DND-41 (cell line): Measurements from ENCODE around the gene APEH.
"Not testable (repeated sequence)": the region's sequence is repeated elsewhere in the genome, so short reads cannot be mapped to it uniquely, and the experiment has no call there.

Experiments used
- CTCF ChIP-seq: IDR thresholded peaks from 2 replicates; pipeline ENCODE4 v1.5.1; 2012; ENCODE audit warnings: borderline replicate concordance, low read length, moderate library complexity, mild to moderate bottlenecking; ENCODE audit not compliant: poor library complexity, severe bottlenecking; ENCODE audit errors: extremely low read depth
- EZH2 ChIP-seq: IDR thresholded peaks from 3 replicates; pipeline ENCODE4 v1.6.1; 2012; ENCODE audit warnings: borderline replicate concordance, low read depth, mild to moderate bottlenecking, moderate library complexity, low read length, inconsistent platforms; ENCODE audit not compliant: severe bottlenecking

GRCh38 chr3:49685103-49685502, 11.0 kb downstream of the APEH start:
- not testable (repeated sequence) for TF ChIP-seq EZH2, CTCF
